Heart right ventricle (tissue), 16 donors: ENCODE data around the gene ZNF385C. TPM values are rescaled to one million over a fixed set of nuclear protein-coding genes. Genes with fewer than 3 reads are reported as not detected.
"Not testable (repeated sequence)": the region's sequence is repeated elsewhere in the genome, so short reads cannot be mapped to it uniquely, and the experiment has no call there.

ENCODE experiments used
- ATAC-seq, 8 donors: fragments of 200-7000 bp; cut with Tn5 transposase; one replicate each; pipeline ENCODE4 v1.9.1; 2020; ENCODE audit warnings: mild to moderate bottlenecking in 8 of 8, moderate library complexity in 8 of 8, moderate number of reproducible peaks in 1 of 8
- DNase-seq, 2 donors: peaks; one replicate each; pipeline ENCODE4 v3.0.0-alpha.2; 2020
- H3K27ac ChIP-seq, 10 donors: fragments of 200-600 bp; sonication (generic) in 2 of 10; one replicate each; pipeline versions ENCODE4 v1.5.0 to v1.8.0; 2020 to 2022; ENCODE audit warnings: mild to moderate bottlenecking in 3 of 10
- H3K27me3 ChIP-seq, 7 donors: fragments of 200-600 bp; one replicate each; pipeline ENCODE4 v1.8.0; 2021 to 2022; ENCODE audit warnings: mild to moderate bottlenecking in 2 of 7
- H3K36me3 ChIP-seq, 9 donors: fragments of 200-600 bp; sonication (generic) in 1 of 9; one replicate each; pipeline versions ENCODE4 v1.5.0 to v1.8.0; 2020 to 2022; ENCODE audit warnings: mild to moderate bottlenecking in 2 of 9
- H3K4me1 ChIP-seq, 9 donors: fragments of 200-600 bp; sonication (generic) in 1 of 9; one replicate each; pipeline versions ENCODE4 v1.5.0 to v1.8.0; 2020 to 2022; ENCODE audit warnings: mild to moderate bottlenecking in 4 of 9
- H3K4me3 ChIP-seq, 10 donors: fragments of 200-600 bp; sonication (generic) in 2 of 10; one replicate each; pipeline versions ENCODE4 v1.5.0 to v1.8.0; 2020 to 2022; ENCODE audit warnings: mild to moderate bottlenecking in 7 of 10, moderate library complexity in 2 of 10
- H3K9me3 ChIP-seq, 11 donors: fragments of 200-600 bp in 10 of 11; sonication (generic) in 2 of 11; one replicate each; pipeline versions ENCODE4 v1.5.0 to v1.8.0; 2013 to 2022; ENCODE audit warnings: mild to moderate bottlenecking in 2 of 11, control low read depth in 1 of 11, moderate library complexity in 1 of 11
- CTCF ChIP-seq, 9 donors: fragments of 200-600 bp; sonication (generic) in 2 of 9; IDR thresholded peaks; one replicate each; pipeline versions ENCODE4 v1.5.0 to v1.8.0; 2021 to 2022; ENCODE audit warnings: antibody characterized with exemption in 9 of 9, mild to moderate bottlenecking in 5 of 9, moderate library complexity in 1 of 9
- WGBS, 2 donors: extraction: QIAGEN DNeasy Blood & Tissue Kit; methylation state at CpG; one replicate each; pipeline ENCODE4 v1.1.7; 2013; ENCODE audit warnings: inconsistent platforms in 1 of 2; 5-methylcytosine and 5-hydroxymethylcytosine counted together
- intact Hi-C, 10 donors: fragments of 100-400 bp; cut with DNase I; formaldehyde crosslinking; loops; one replicate each; pipeline versions ENCODE4 v1.11.1 to v1.14.2; 2022
- polyA plus RNA-seq, 2 donors: library from polyadenylated mRNA; stranded (reverse); fragments of 200-250 nt; gene quantifications; one replicate each; pipeline ENCODE4 v1.2.3, GENCODE V29; 2013
- total RNA-seq, 10 donors: library from RNA; stranded (reverse); fragmentation: NEBNext Ultra II Directional in 3 of 10; extraction: Animal tissue kit (Norgen Biotek cat#: 25700) in 3 of 10; gene quantifications; one replicate each; pipeline versions ENCODE4 v1.2.1 to v1.2.4, GENCODE V29; 2021 to 2023
- donor health status: Arrhythmogenic right ventricular cardiomyopathy.
- donor health status: ischemic (EF 13 %, LVEDD 7.1; RV severe dilation, severe dysfunction).
- donor health status: healthy with polysubstance abuse.
- donor health status: DM: no; HTN: yes; CAD: no.
- donor health status: DM: no; HTN: no; CAD: no.
- donor health status: ischemic (EF 25% LVEDD 6.9; RV normal size, moderate dysfunction).
- donor health status: ischemic (EF 25% LVEDD 5.7; RV mildly dilated, moderate dysfunction).
- donor health status: healthy.
- donor health status: DM: yes; HTN: yes; CAD: no.
- donor health status: Ischemic cardiomyopathy.
- donor health status: ischemic (EF 35%, LVEDD 5.7; RV mildly dilated, moderate dysfunction).
- donor health status: nonischemic (EF 11% LVEDD 7.7; RV severe dilation, severe dysfunction).
- donor health status: DM: yes; HTN: yes; CAD: no.
- donor health status: PGD.
- donor health status: ischemic (EF 29% LVEDD 5.4; RV normal size, mild dysfunction).
- donor health status: nonischemic (EF 23%, LVEDD 6.1; RV moderate dilation, normal function).

Gene ZNF385C
- total and polyA plus RNA-seq, 12 donors: 0.09 to 0.56 (median 0.24) TPM; not detected in 1

GRCh38 chr17:42016411-42016831, 81.9 kb downstream of the ZNF385C start:
- TF ChIP-seq CTCF (IDR thresholded peaks at IDR 0.05): no peak
- Histone ChIP-seq H3K36me3 (peaks cover 0 to 5% (median 0%) of the 10 kb centered on the region in 9 donors), H3K9me3 (no peaks in the 10 kb centered on the region), H3K27ac (peak overlapping the region; percentile 85 to 97 (median 94)), H3K4me1 (peaks cover 4 to 82% (median 66%) of the 10 kb centered on the region in 9 donors), H3K4me3 (peak overlapping the region; percentile 71 to 98 (median 88)), H3K27me3 (no peaks in the 10 kb centered on the region)
- 1 to 2% methylated on average over 12 of the region's 12 CpGs for WGBS, 2 donors
- ATAC-seq (no peak), DNase-seq (no peak)
- intact Hi-C loops: loop anchor here in 5 of 10 donors (5.0 kb wide), 2 partner anchors 44 to 49 kb away; partner anchors contain the start of gene CNP (in 4 of the 5)

- not testable (repeated sequence) for DNase-seq, ATAC-seq, H3K4me3 ChIP-seq, H3K27me3 ChIP-seq, H3K9me3 ChIP-seq
- Histone ChIP-seq H3K4me1 (peaks cover 0 to 89% (median 82%) of the 10 kb centered on the region in 9 donors), H3K36me3 (peaks cover 0 to 15% (median 0%) of the 10 kb centered on the region in 9 donors), H3K27ac (peak overlapping the region in 4 of 10 donors; percentile 3 to 54 (median 18))
- intact Hi-C loops: loop anchor here in 1 of 10 donors (5.0 kb wide), 1 partner anchor 46 kb away; the partner anchor contains the start of gene CNP
- WGBS, 2 donors: 92 to 93% methylated on average over 12 of the region's 12 CpGs
These were observed 84.5 kb downstream of the ZNF385C start for GRCh38 chr17:42013740-42014139.

- intact Hi-C loops: loop anchor here in 1 of 10 donors (5.0 kb wide), 1 partner anchor 45 kb away; the partner anchor contains the start of gene CNP
- DNase-seq, ATAC-seq, H3K4me3 ChIP-seq, H3K27me3 ChIP-seq, H3K9me3 ChIP-seq: not testable (repeated sequence)
- Histone ChIP-seq H3K36me3 (peaks cover 0 to 15% (median 0%) of the 10 kb centered on the region in 9 donors), H3K27ac (peak overlapping the region in 1 of 10 donors; percentile 54), H3K4me1 (peaks cover 0 to 89% (median 85%) of the 10 kb centered on the region in 9 donors)
- 82 to 85% methylated on average over 4 of the region's 4 CpGs for WGBS, 2 donors
These were observed 85.9 kb downstream of the ZNF385C start for GRCh38 chr17:42012363-42012762.

- WGBS, 2 donors: 95 to 97% methylated on average over 3 of the region's 3 CpGs
- Histone ChIP-seq H3K4me3 (no peak overlapping the region), H3K27me3 (no peaks in the 10 kb centered on the region), H3K36me3 (peaks cover 0 to 15% (median 0%) of the 10 kb centered on the region in 9 donors), H3K9me3 (no peaks in the 10 kb centered on the region), H3K4me1 (peaks cover 0 to 98% (median 94%) of the 10 kb centered on the region in 9 donors), H3K27ac (peak overlapping the region in 4 of 10 donors; percentile 7 to 38 (median 34))
- intact Hi-C loops: loop anchor here in 1 of 10 donors (5.0 kb wide), 1 partner anchor 44 kb away; the partner anchor contains the start of gene CNP
- no peak for TF ChIP-seq CTCF (IDR thresholded peaks at IDR 0.05)
- DNase-seq (no peak), ATAC-seq (no peak)
These were observed 87.3 kb downstream of the ZNF385C start for GRCh38 chr17:42010898-42011516.

- peaks cover 0 to 98% (median 93%) of the 10 kb centered on the region in 9 donors for H3K4me1 ChIP-seq
- intact Hi-C loops: loop anchor here in 1 of 10 donors (5.0 kb wide), 1 partner anchor 43 kb away; the partner anchor contains the start of gene CNP
- WGBS, 2 donors: 53 to 64% methylated on average over 9 of the region's 9 CpGs
- H3K36me3 ChIP-seq: peaks cover 0 to 15% (median 0%) of the 10 kb centered on the region in 9 donors
- ATAC-seq: peak in 1 of 8 donors; percentile 60
- peak overlapping the region in 4 of 10 donors; percentile 7 to 57 (median 34) for H3K27ac ChIP-seq
- H3K27me3 ChIP-seq, H3K4me3 ChIP-seq, DNase-seq, H3K9me3 ChIP-seq: not testable (repeated sequence)
These were observed 88.0 kb downstream of the ZNF385C start for GRCh38 chr17:42010266-42010680.
